PC-3 (cell line): ENCODE measurements around the gene MYLK3. TPM values are rescaled to one million over a fixed set of nuclear protein-coding genes. Genes with fewer than 3 reads are reported as not detected.

Experiments
- ATAC-seq: fragments of 200-7000 bp; cut with Tn5 transposase; 2 replicates; pipeline ENCODE4 v1.9.1; 2020; ENCODE audit warnings: mild to moderate bottlenecking, moderate library complexity
- BruUV-seq: library from RNA; stranded (reverse); fragments of 400-500 nt; replicated peaks from 2 replicates; lab custom pipeline; 2021; lab: Mats Ljungman, UMichigan
- CTCF ChIA-PET: fragments of 300-600 bp; sonication (Branson Sonifier 250); formaldehyde crosslinking; loops from one replicate; lab custom pipeline; 2022; ENCODE audit warnings: antibody characterized with exemption; lab: Charles Lee
- POLR2A ChIA-PET: fragments of 300-600 bp; sonication (Branson Sonifier 250); formaldehyde crosslinking; loops from one replicate; lab custom pipeline; 2022; ENCODE audit warnings: antibody characterized with exemption; ENCODE audit not compliant: unreplicated experiment; lab: Charles Lee
- DNase-seq: peaks from one replicate; pipeline ENCODE4 v3.0.0-alpha.2; 2015
- H2AFZ ChIP-seq: fragments of 300-600 bp; sonication (generic); 2 replicates; pipeline ENCODE4 v1.6.0; 2016; ENCODE audit warnings: antibody characterized with exemption, low read length
- H3F3A ChIP-seq: fragments of 300-600 bp; sonication (generic); one replicate; pipeline ENCODE4 v1.6.0; 2017; ENCODE audit warnings: antibody characterized with exemption, low read length, control low read depth, mild to moderate bottlenecking; ENCODE audit not compliant: unreplicated experiment
- H3K27ac ChIP-seq: fragments of 300-600 bp; sonication (generic); 2 replicates; pipeline ENCODE4 v1.5.1; 2016; ENCODE audit warnings: mild to moderate bottlenecking, low read length
- H3K27me3 ChIP-seq: fragments of 300-600 bp; sonication (generic); 2 replicates; pipeline ENCODE4 v1.6.1; 2016; ENCODE audit warnings: low read length, mixed read lengths
- H3K36me3 ChIP-seq: fragments of 300-600 bp; sonication (generic); 2 replicates; pipeline ENCODE4 v1.6.1; 2016; ENCODE audit warnings: low read depth, mixed run types, low read length, mixed read lengths
- H3K4me1 ChIP-seq: fragments of 300-600 bp; sonication (generic); 2 replicates; pipeline ENCODE4 v1.5.1; 2016; ENCODE audit warnings: low read length; ENCODE audit not compliant: insufficient read depth
- H3K4me2 ChIP-seq: fragments of 300-600 bp; sonication (generic); 2 replicates; pipeline ENCODE4 v1.6.0; 2016; ENCODE audit warnings: low read length
- H3K4me3 ChIP-seq: fragments of 300-600 bp; sonication (generic); 2 replicates; pipeline ENCODE4 v1.5.1; 2016; ENCODE audit warnings: mild to moderate bottlenecking, low read length, mixed read lengths
- H3K79me2 ChIP-seq: fragments of 300-600 bp; sonication (generic); 2 replicates; pipeline ENCODE4 v1.6.1; 2017; ENCODE audit warnings: low read length, mixed read lengths
- H3K9ac ChIP-seq: fragments of 300-600 bp; sonication (generic); 2 replicates; pipeline ENCODE4 v1.6.0; 2016; ENCODE audit warnings: mild to moderate bottlenecking, low read length
- H3K9me2 ChIP-seq: fragments of 300-600 bp; sonication (generic); replicated peaks from 2 replicates; pipeline ENCODE4 v1.6.1; 2016; ENCODE audit warnings: mixed run types, low read length, mixed read lengths
- H3K9me3 ChIP-seq: fragments of 300-600 bp; sonication (generic); 2 replicates; pipeline ENCODE4 v1.6.1; 2016; ENCODE audit warnings: low read length, mixed read lengths
- H4K20me1 ChIP-seq: fragments of 300-600 bp; sonication (generic); 2 replicates; pipeline ENCODE4 v1.6.1; 2016; ENCODE audit warnings: low read length, mixed read lengths
- EZH2 ChIP-seq: fragments of 300-600 bp; sonication (generic); IDR thresholded peaks from one replicate; pipeline ENCODE4 v1.6.1; 2017; ENCODE audit warnings: antibody characterized with exemption, mild to moderate bottlenecking, low read length; ENCODE audit not compliant: unreplicated experiment
- EZH2phosphoT487 ChIP-seq: fragments of 300-600 bp; sonication (generic); IDR thresholded peaks from 2 replicates; pipeline ENCODE4 v1.6.1; 2018; ENCODE audit warnings: mild to moderate bottlenecking, antibody characterized with exemption, low read length, borderline replicate concordance
- intact Hi-C: fragments of 100-400 bp; cut with micrococcal nuclease; formaldehyde crosslinking; loops from 2 replicates; pipeline ENCODE4 v1.9.0; 2023
- total RNA-seq: library from RNA; depleted of rRNA; stranded (reverse); fragments of >200 nt; gene quantifications from 2 replicates; pipeline ENCODE4 v1.2.3, GENCODE V29; 2014
- TF ChIP-seq, protein P1 (sequence below): fragments of 300-600 bp; sonication (generic); conservative IDR thresholded peaks from 2 replicates; pipeline ENCODE4 v1.5.1; 2017; ENCODE audit warnings: antibody characterized with exemption, low read depth, mild to moderate bottlenecking, low read length

The MYLK3 gene
- total RNA-seq, 1 experiment from 2014 or later: under 0.01 TPM

DNA sequence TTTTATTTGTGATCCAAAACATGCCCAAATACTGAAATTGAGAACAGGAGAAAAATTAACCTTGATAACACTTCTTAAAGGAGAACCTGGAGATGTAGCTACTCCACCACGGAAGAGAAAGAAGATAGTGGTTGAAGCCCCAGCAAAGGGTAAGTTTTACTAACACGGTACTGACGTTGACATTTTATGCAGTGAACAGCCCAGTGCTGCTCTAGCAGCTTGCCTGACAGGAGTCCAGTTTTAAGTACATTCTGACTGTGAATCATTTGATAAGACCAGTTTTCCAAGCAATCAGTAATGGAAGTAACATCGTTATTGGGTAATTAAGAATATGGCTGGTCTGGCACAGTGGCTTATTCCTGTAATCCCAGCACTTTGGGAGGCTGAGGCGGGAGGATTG is 52.2 kb downstream of the MYLK3 start:
- BruUV-seq: no TSS peak
- CTCF ChIA-PET: no interaction called here
- intact Hi-C loops: no loop called here

DNA sequence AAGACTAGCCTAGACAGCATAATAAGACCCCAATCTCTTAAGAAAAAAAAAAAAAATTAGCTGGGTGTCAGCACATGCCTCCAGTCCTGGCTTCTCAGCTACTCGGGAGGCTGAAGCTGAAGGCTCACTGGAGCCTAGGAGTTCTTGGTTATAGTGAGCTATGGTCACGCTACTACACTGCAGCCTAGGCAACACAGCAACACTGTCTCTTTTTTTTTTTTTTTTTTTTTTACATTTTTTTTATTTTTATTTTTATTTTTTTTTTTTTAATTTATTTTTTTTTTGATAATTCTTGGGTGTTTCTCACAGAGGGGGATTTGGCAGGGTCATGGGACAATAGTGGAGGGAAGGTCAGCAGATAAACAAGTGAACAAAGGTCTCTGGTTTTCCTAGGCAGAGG is 54.5 kb downstream of the MYLK3 start:
- no peak overlapping the region for H2AFZ ChIP-seq
- no peaks in the 10 kb centered on the region for H3K9me3 ChIP-seq
- H3F3A ChIP-seq: no peaks in the 10 kb centered on the region
- POLR2A ChIA-PET: no interaction called here
- H3K9me2 ChIP-seq: no peaks in the 10 kb centered on the region
- H3K4me3 ChIP-seq: no peak overlapping the region
- peaks cover 31% of the 10 kb centered on the region for H3K79me2 ChIP-seq
- no peak overlapping the region for H3K9ac ChIP-seq
- ATAC-seq (no peak), DNase-seq (no peak)
- H4K20me1 ChIP-seq: peaks cover 20% of the 10 kb centered on the region
- intact Hi-C loops: no loop called here
- H3K36me3 ChIP-seq: peaks cover 51% of the 10 kb centered on the region
- peaks cover 12% of the 10 kb centered on the region for H3K4me1 ChIP-seq
- CTCF ChIA-PET: no interaction called here
- no peak for TF ChIP-seq EZH2phosphoT487
- TF ChIP-seq, protein P1, sequence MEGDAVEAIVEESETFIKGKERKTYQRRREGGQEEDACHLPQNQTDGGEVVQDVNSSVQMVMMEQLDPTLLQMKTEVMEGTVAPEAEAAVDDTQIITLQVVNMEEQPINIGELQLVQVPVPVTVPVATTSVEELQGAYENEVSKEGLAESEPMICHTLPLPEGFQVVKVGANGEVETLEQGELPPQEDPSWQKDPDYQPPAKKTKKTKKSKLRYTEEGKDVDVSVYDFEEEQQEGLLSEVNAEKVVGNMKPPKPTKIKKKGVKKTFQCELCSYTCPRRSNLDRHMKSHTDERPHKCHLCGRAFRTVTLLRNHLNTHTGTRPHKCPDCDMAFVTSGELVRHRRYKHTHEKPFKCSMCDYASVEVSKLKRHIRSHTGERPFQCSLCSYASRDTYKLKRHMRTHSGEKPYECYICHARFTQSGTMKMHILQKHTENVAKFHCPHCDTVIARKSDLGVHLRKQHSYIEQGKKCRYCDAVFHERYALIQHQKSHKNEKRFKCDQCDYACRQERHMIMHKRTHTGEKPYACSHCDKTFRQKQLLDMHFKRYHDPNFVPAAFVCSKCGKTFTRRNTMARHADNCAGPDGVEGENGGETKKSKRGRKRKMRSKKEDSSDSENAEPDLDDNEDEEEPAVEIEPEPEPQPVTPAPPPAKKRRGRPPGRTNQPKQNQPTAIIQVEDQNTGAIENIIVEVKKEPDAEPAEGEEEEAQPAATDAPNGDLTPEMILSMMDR: no peak
- no peak for TF ChIP-seq EZH2
- H3K27me3 ChIP-seq: no peaks in the 10 kb centered on the region
- H3K4me2 ChIP-seq: no peak overlapping the region
- H3K27ac ChIP-seq: no peak overlapping the region
- no TSS peak for BruUV-seq

More for the DNA sequence above, 52.2 kb downstream of the MYLK3 start:
- no peak overlapping the region for H3K27ac ChIP-seq
- no peak overlapping the region for H2AFZ ChIP-seq
- ATAC-seq (no peak), DNase-seq (no peak)
- TF ChIP-seq EZH2phosphoT487 (no peak), EZH2 (no peak)
- TF ChIP-seq, protein P1: no peak
- no peaks in the 10 kb centered on the region for H3K9me3 ChIP-seq
- peaks cover 12% of the 10 kb centered on the region for H4K20me1 ChIP-seq
- POLR2A ChIA-PET: no interaction called here
- no peak overlapping the region for H3K4me2 ChIP-seq
- H3K9ac ChIP-seq: no peak overlapping the region
- no peak overlapping the region for H3K4me3 ChIP-seq
- no peaks in the 10 kb centered on the region for H3K9me2 ChIP-seq
- no peaks in the 10 kb centered on the region for H3F3A ChIP-seq
- peaks cover 12% of the 10 kb centered on the region for H3K4me1 ChIP-seq
- peaks cover 51% of the 10 kb centered on the region for H3K36me3 ChIP-seq
- H3K27me3 ChIP-seq: no peaks in the 10 kb centered on the region
- peaks cover 15% of the 10 kb centered on the region for H3K79me2 ChIP-seq

DNA sequence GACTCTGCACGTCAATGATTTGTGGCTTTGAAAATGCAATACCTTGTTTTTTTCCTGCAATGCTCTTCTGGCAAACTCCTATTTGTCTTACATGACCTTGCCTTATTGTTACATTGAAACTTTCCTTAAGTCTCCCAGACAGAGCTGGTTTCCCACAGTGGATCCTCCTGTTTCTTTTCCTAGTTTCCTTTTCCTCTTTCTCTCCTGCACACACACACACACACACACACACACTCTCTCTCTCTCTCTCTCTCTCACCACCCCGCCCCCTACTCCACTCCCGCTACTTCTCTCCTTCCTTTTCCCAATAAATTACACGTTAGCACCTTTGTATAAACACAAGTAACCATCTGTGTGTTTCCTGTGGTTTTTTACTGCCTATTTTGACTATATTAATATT is 56.4 kb downstream of the MYLK3 start:
- peaks cover 37% of the 10 kb centered on the region for H3K36me3 ChIP-seq
- ChIA-PET CTCF (no interaction called here), POLR2A (interaction anchor here (0.6 kb wide), 1 partner anchor 757 kb away, joined by 4 read pairs; no protein-coding TSS in a partner anchor)
- H3K4me1 ChIP-seq: peaks cover 16% of the 10 kb centered on the region
- DNase-seq (no peak), ATAC-seq (no peak)
- no peak overlapping the region for H2AFZ ChIP-seq
- H3K9me2 ChIP-seq: no peaks in the 10 kb centered on the region
- H3K79me2 ChIP-seq: peaks cover 50% of the 10 kb centered on the region
- no peak for TF ChIP-seq EZH2
- TF ChIP-seq EZH2phosphoT487: no peak
- TF ChIP-seq, protein P1: no peak
- intact Hi-C loops: no loop called here
- peak overlapping the region; percentile 94 for H3K4me2 ChIP-seq
- no TSS peak for BruUV-seq
- no peaks in the 10 kb centered on the region for H3K27me3 ChIP-seq
- H3K27ac ChIP-seq: no peak overlapping the region
- H3F3A ChIP-seq: no peaks in the 10 kb centered on the region
- H3K9ac ChIP-seq: no peak overlapping the region
- peaks cover 37% of the 10 kb centered on the region for H4K20me1 ChIP-seq
- peak overlapping the region; percentile 95 for H3K4me3 ChIP-seq
- no peaks in the 10 kb centered on the region for H3K9me3 ChIP-seq
